WTC11 (cell line): ENCODE measurements around the gene SNRPA. TPM values are rescaled to one million over a fixed set of nuclear protein-coding genes. Genes with fewer than 3 reads are reported as not detected.

Experiments used
- ATAC-seq: fragments of 200-7000 bp; cut with Tn5 transposase; 2 replicates; pipeline ENCODE4 v1.10.0; 2021; ENCODE audit warnings: mild to moderate bottlenecking, moderate library complexity
- CTCF ChIA-PET: fragments of 300-600 bp; sonication (Branson Sonifier 250); formaldehyde crosslinking; loops from one replicate; lab custom pipeline; 2021; ENCODE audit warnings: antibody characterized with exemption; lab: Charles Lee
- POLR2A ChIA-PET: fragments of 350-600 bp; sonication (Branson Sonifier 250); formaldehyde crosslinking; loops from one replicate; lab custom pipeline; 2021; ENCODE audit warnings: antibody characterized with exemption; lab: Charles Lee
- DNase-seq: peaks from one replicate; pipeline ENCODE4 v3.0.0; 2021; ENCODE audit warnings: low spot score
- H3K27ac Mint-ChIP-seq: 2 replicates; pipeline ENCODE4 v1.8.0; 2021; ENCODE audit warnings: mixed read lengths
- H3K27me3 Mint-ChIP-seq: 2 replicates; pipeline ENCODE4 v1.8.0; 2021; ENCODE audit warnings: low read depth, mild to moderate bottlenecking, moderate library complexity, mixed read lengths
- H3K36me3 Mint-ChIP-seq: 2 replicates; pipeline ENCODE4 v1.8.0; 2021; ENCODE audit warnings: mixed read lengths
- H3K4me1 Mint-ChIP-seq: 2 replicates; pipeline ENCODE4 v1.8.0; 2022; ENCODE audit warnings: mixed read lengths
- H3K4me3 Mint-ChIP-seq: 2 replicates; pipeline ENCODE4 v1.8.0; 2021; ENCODE audit warnings: mild to moderate bottlenecking, moderate library complexity, mixed read lengths
- H3K9me3 Mint-ChIP-seq: 2 replicates; pipeline ENCODE4 v1.8.0; 2021; ENCODE audit warnings: mixed read lengths
- ATF1 ChIP-seq: sonication (generic); formaldehyde crosslinking; IDR thresholded peaks from 2 replicates; pipeline ENCODE4 v1.8.1; 2023; ENCODE audit warnings: mild to moderate bottlenecking, moderate library complexity, missing genetic modification reagents
- CREB1 ChIP-seq: sonication (generic); formaldehyde crosslinking; IDR thresholded peaks from 2 replicates; pipeline ENCODE4 v1.8.0; 2023; ENCODE audit warnings: mild to moderate bottlenecking, missing genetic modification reagents
- CREM ChIP-seq: sonication (generic); formaldehyde crosslinking; IDR thresholded peaks from 2 replicates; pipeline ENCODE4 v1.8.1; 2022; ENCODE audit warnings: mild to moderate bottlenecking, missing genetic modification reagents, moderate library complexity
- ETV6 ChIP-seq: sonication (generic); formaldehyde crosslinking; IDR thresholded peaks from 2 replicates; pipeline ENCODE4 v1.8.1; 2022; ENCODE audit warnings: mild to moderate bottlenecking, missing genetic modification reagents
- FOXJ3 ChIP-seq: sonication (generic); formaldehyde crosslinking; IDR thresholded peaks from 2 replicates; pipeline ENCODE4 v1.9.0; 2021; ENCODE audit warnings: missing genetic modification reagents, mild to moderate bottlenecking, borderline replicate concordance
- GABPB1 ChIP-seq: sonication (generic); formaldehyde crosslinking; IDR thresholded peaks from 2 replicates; pipeline ENCODE4 v1.8.1; 2023; ENCODE audit warnings: mild to moderate bottlenecking, missing genetic modification reagents
- JUN ChIP-seq: sonication (generic); formaldehyde crosslinking; IDR thresholded peaks from 2 replicates; pipeline ENCODE4 v1.8.0; 2023; ENCODE audit warnings: mild to moderate bottlenecking, missing genetic modification reagents
- MYBL2 ChIP-seq: sonication (generic); formaldehyde crosslinking; IDR thresholded peaks from 2 replicates; pipeline ENCODE4 v1.8.1; 2023; ENCODE audit warnings: mild to moderate bottlenecking, moderate library complexity, missing genetic modification reagents
- NFE2L1 ChIP-seq: sonication (generic); formaldehyde crosslinking; IDR thresholded peaks from 2 replicates; pipeline ENCODE4 v1.8.1; 2023; ENCODE audit warnings: missing genetic modification reagents
- OVOL2 ChIP-seq: fragments of 250-450 bp; sonication (Bioruptor Pico); IDR thresholded peaks from 2 replicates; pipeline ENCODE4 v1.9.0; 2021; ENCODE audit warnings: mild to moderate bottlenecking, borderline replicate concordance
- PRRX2 ChIP-seq: fragments of 250-450 bp; sonication (Bioruptor Pico); IDR thresholded peaks from 2 replicates; pipeline ENCODE4 v1.8.0; 2021; ENCODE audit warnings: mild to moderate bottlenecking
- SP1 ChIP-seq: sonication (generic); formaldehyde crosslinking; conservative IDR thresholded peaks from 2 replicates; pipeline ENCODE4 v1.8.1; 2022; ENCODE audit warnings: missing genetic modification reagents
- TEAD4 ChIP-seq: sonication (generic); formaldehyde crosslinking; IDR thresholded peaks from 2 replicates; pipeline ENCODE4 v1.8.0; 2022; ENCODE audit warnings: mild to moderate bottlenecking, missing genetic modification reagents
- ZNF121 ChIP-seq: sonication (generic); formaldehyde crosslinking; IDR thresholded peaks from 2 replicates; pipeline ENCODE4 v1.8.0; 2023; ENCODE audit warnings: missing genetic modification reagents
- ZNF219 ChIP-seq: sonication (generic); formaldehyde crosslinking; IDR thresholded peaks from 2 replicates; pipeline ENCODE4 v1.8.0; 2023; ENCODE audit warnings: missing genetic modification reagents, mild to moderate bottlenecking, borderline replicate concordance
- total RNA-seq: library from RNA; stranded (reverse); gene quantifications from 3 replicates; pipeline ENCODE4 v1.2.3, GENCODE V29; 2021
- TF ChIP-seq, protein P1 (sequence below): sonication (generic); formaldehyde crosslinking; IDR thresholded peaks from 2 replicates; pipeline ENCODE4 v1.8.0; 2022; ENCODE audit warnings: mild to moderate bottlenecking, missing genetic modification reagents
- TF ChIP-seq, protein P2 (sequence below): fragments of 250-450 bp; sonication (Bioruptor Pico); IDR thresholded peaks from 2 replicates; pipeline ENCODE4 v1.8.0; 2021; ENCODE audit warnings: mild to moderate bottlenecking
- TF ChIP-seq, protein P3 (sequence below): sonication (generic); formaldehyde crosslinking; IDR thresholded peaks from 2 replicates; pipeline ENCODE4 v1.8.1; 2023; ENCODE audit warnings: mild to moderate bottlenecking, missing genetic modification reagents, borderline replicate concordance
- TF ChIP-seq, protein P4 (sequence below): sonication (generic); formaldehyde crosslinking; IDR thresholded peaks from 2 replicates; pipeline ENCODE4 v1.8.0; 2023; ENCODE audit warnings: missing genetic modification reagents, mild to moderate bottlenecking, borderline replicate concordance
- TF ChIP-seq, protein P5 (sequence below): fragments of 200-600 bp; IDR thresholded peaks from 2 replicates; pipeline ENCODE4 v1.8.0; 2022; ENCODE audit warnings: antibody characterized with exemption

SNRPA gene
- total RNA-seq, 1 experiment from 2014 or later, result 227 TPM

DNA sequence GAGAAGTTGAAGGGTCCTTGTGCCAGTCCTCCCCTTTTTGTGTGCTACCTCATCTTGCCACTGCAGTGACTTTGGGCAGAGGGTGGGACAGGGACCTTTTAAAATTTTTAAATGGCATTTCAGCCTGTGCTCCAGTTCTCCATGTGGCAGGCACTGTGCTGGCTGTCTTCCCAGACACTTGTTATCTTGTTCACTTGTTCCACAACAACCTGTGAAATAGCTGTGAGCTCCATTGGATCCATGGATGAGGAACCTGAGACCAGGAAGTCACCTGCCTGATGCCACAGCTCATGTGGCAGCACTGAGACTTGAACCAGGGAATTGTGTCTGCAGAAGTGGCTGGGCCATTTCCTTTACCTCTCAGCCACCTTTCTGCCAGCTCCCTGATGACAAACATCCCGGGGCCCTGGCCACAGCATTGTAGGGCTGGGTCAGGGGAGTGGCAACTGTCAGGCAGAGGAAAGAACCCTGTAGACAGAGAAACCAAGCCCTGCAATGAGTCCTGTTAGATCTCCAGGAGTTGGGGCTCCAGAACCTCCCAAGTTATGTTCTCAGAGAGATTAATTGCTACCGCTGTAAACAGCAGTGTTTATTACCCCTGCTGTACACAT, 54.4 kb downstream of the SNRPA start:
- ATAC-seq (no peak), DNase-seq (no peak)
- ChIA-PET CTCF (interaction anchor here (0.5 to 4.8 kb wide), 9 partner anchors 14 to 521 kb away, joined by 3 to 71 read pairs (median 8); partner anchors contain the start of genes ACTMAP, AKT2, MIA and RAB4B), POLR2A (interaction anchor here (3.6 kb wide), 1 partner anchor 27 kb away, joined by 25 read pairs; the partner anchor contains the start of gene RAB4B)
- Mint-ChIP-seq H3K9me3 (no peaks in the 10 kb centered on the region), H3K4me3 (no peak overlapping the region), H3K4me1 (peaks cover 76% of the 10 kb centered on the region)
- TF ChIP-seq ZNF219 (CRISPR knock-in tag) (no peak), PRRX2 (CRISPR knock-in tag) (no peak), FOXJ3 (no peak), TEAD4 (no peak), NFE2L1 (no peak), GABPB1 (CRISPR knock-in tag) (no peak), OVOL2 (CRISPR knock-in tag) (no peak), MYBL2 (CRISPR knock-in tag) (no peak), CREM (no peak), ZNF121 (CRISPR knock-in tag) (no peak)
- TF ChIP-seq, protein P1, sequence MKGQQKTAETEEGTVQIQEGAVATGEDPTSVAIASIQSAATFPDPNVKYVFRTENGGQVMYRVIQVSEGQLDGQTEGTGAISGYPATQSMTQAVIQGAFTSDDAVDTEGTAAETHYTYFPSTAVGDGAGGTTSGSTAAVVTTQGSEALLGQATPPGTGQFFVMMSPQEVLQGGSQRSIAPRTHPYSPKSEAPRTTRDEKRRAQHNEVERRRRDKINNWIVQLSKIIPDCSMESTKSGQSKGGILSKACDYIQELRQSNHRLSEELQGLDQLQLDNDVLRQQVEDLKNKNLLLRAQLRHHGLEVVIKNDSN (CRISPR knock-in tag), result no peak
- TF ChIP-seq, protein P2, sequence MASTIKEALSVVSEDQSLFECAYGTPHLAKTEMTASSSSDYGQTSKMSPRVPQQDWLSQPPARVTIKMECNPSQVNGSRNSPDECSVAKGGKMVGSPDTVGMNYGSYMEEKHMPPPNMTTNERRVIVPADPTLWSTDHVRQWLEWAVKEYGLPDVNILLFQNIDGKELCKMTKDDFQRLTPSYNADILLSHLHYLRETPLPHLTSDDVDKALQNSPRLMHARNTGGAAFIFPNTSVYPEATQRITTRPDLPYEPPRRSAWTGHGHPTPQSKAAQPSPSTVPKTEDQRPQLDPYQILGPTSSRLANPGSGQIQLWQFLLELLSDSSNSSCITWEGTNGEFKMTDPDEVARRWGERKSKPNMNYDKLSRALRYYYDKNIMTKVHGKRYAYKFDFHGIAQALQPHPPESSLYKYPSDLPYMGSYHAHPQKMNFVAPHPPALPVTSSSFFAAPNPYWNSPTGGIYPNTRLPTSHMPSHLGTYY (CRISPR knock-in tag), result no peak
- TF ChIP-seq, protein P3, sequence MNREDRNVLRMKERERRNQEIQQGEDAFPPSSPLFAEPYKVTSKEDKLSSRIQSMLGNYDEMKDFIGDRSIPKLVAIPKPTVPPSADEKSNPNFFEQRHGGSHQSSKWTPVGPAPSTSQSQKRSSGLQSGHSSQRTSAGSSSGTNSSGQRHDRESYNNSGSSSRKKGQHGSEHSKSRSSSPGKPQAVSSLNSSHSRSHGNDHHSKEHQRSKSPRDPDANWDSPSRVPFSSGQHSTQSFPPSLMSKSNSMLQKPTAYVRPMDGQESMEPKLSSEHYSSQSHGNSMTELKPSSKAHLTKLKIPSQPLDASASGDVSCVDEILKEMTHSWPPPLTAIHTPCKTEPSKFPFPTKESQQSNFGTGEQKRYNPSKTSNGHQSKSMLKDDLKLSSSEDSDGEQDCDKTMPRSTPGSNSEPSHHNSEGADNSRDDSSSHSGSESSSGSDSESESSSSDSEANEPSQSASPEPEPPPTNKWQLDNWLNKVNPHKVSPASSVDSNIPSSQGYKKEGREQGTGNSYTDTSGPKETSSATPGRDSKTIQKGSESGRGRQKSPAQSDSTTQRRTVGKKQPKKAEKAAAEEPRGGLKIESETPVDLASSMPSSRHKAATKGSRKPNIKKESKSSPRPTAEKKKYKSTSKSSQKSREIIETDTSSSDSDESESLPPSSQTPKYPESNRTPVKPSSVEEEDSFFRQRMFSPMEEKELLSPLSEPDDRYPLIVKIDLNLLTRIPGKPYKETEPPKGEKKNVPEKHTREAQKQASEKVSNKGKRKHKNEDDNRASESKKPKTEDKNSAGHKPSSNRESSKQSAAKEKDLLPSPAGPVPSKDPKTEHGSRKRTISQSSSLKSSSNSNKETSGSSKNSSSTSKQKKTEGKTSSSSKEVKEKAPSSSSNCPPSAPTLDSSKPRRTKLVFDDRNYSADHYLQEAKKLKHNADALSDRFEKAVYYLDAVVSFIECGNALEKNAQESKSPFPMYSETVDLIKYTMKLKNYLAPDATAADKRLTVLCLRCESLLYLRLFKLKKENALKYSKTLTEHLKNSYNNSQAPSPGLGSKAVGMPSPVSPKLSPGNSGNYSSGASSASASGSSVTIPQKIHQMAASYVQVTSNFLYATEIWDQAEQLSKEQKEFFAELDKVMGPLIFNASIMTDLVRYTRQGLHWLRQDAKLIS (CRISPR knock-in tag), result no peak
- TF ChIP-seq, all 79 proteins: peak for 0
- H3K27ac Mint-ChIP-seq, result peak overlapping the region; percentile 95
- H3K27me3 Mint-ChIP-seq, result no peaks in the 10 kb centered on the region; the same call in 1 of the 2 replicates
- H3K36me3 Mint-ChIP-seq, result peaks cover 20% of the 10 kb centered on the region

DNA sequence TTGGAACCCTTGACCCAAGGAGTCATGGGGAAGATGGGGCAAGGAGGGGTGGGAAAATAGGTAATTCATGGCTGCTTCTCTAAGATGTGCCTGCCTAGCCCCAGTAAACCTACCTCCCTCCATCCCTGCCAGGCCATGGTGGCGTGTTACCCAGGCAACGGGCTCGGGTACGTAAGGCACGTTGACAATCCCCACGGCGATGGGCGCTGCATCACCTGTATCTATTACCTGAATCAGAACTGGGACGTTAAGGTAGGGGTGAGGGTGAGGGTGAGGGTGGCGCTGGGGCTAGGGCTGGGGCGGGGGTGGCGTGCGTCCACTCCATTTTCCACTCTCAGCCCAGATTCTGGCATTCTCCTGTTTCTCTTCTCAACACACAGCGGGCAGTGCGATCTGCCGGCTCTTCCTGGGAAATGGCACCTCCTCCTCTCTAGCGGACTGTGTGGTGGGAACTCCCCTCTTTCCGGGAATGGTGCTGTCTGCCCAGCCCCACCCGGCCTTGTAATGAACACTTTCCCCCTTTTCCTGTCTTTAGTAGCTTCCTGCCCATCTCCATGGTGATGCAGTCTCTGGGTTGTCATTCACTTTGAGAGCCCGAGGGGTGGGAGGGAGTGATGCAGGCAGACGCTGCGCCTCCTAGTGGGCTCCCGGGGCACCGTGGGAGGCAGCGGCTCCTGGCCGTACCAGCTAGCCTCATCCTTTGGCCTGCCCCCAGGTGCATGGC, 55.6 kb downstream of the SNRPA start:
- peaks cover 19% of the 10 kb centered on the region for H3K36me3 Mint-ChIP-seq
- peaks cover 73% of the 10 kb centered on the region for H3K4me1 Mint-ChIP-seq
- no peak for TF ChIP-seq ZNF121 (CRISPR knock-in tag)
- TF ChIP-seq, protein P4, sequence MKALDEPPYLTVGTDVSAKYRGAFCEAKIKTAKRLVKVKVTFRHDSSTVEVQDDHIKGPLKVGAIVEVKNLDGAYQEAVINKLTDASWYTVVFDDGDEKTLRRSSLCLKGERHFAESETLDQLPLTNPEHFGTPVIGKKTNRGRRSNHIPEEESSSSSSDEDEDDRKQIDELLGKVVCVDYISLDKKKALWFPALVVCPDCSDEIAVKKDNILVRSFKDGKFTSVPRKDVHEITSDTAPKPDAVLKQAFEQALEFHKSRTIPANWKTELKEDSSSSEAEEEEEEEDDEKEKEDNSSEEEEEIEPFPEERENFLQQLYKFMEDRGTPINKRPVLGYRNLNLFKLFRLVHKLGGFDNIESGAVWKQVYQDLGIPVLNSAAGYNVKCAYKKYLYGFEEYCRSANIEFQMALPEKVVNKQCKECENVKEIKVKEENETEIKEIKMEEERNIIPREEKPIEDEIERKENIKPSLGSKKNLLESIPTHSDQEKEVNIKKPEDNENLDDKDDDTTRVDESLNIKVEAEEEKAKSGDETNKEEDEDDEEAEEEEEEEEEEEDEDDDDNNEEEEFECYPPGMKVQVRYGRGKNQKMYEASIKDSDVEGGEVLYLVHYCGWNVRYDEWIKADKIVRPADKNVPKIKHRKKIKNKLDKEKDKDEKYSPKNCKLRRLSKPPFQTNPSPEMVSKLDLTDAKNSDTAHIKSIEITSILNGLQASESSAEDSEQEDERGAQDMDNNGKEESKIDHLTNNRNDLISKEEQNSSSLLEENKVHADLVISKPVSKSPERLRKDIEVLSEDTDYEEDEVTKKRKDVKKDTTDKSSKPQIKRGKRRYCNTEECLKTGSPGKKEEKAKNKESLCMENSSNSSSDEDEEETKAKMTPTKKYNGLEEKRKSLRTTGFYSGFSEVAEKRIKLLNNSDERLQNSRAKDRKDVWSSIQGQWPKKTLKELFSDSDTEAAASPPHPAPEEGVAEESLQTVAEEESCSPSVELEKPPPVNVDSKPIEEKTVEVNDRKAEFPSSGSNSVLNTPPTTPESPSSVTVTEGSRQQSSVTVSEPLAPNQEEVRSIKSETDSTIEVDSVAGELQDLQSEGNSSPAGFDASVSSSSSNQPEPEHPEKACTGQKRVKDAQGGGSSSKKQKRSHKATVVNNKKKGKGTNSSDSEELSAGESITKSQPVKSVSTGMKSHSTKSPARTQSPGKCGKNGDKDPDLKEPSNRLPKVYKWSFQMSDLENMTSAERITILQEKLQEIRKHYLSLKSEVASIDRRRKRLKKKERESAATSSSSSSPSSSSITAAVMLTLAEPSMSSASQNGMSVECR (CRISPR knock-in tag), result 0 out of 2 replicates have a peak, but pooled peaks have one; percentile 16
- no peak for TF ChIP-seq PRRX2 (CRISPR knock-in tag)
- TF ChIP-seq ATF1, result no peak
- TF ChIP-seq ETV6 (CRISPR knock-in tag), result peak; percentile 54; the same call in 1 of the 2 replicates
- TF ChIP-seq, protein P5, sequence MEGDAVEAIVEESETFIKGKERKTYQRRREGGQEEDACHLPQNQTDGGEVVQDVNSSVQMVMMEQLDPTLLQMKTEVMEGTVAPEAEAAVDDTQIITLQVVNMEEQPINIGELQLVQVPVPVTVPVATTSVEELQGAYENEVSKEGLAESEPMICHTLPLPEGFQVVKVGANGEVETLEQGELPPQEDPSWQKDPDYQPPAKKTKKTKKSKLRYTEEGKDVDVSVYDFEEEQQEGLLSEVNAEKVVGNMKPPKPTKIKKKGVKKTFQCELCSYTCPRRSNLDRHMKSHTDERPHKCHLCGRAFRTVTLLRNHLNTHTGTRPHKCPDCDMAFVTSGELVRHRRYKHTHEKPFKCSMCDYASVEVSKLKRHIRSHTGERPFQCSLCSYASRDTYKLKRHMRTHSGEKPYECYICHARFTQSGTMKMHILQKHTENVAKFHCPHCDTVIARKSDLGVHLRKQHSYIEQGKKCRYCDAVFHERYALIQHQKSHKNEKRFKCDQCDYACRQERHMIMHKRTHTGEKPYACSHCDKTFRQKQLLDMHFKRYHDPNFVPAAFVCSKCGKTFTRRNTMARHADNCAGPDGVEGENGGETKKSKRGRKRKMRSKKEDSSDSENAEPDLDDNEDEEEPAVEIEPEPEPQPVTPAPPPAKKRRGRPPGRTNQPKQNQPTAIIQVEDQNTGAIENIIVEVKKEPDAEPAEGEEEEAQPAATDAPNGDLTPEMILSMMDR, result peak; percentile 77
- TF ChIP-seq CREB1, result no peak
- peak; percentile 54 for TF ChIP-seq SP1
- no peak for TF ChIP-seq JUN (CRISPR knock-in tag)

More for the DNA sequence above, 55.6 kb downstream of the SNRPA start:
- H3K9me3 Mint-ChIP-seq, result no peaks in the 10 kb centered on the region
- H3K4me3 Mint-ChIP-seq, result peak overlapping the region; percentile 39
- ATAC-seq (peak; percentile 60), DNase-seq (peak; percentile 96)
- ChIA-PET POLR2A (interaction anchor here (1.0 to 3.6 kb wide), 5 partner anchors 8 to 56 kb away, joined by 3 to 25 read pairs (median 15); partner anchors contain the start of genes ACTMAP, EGLN2, RAB4B and SNRPA), CTCF (interaction anchor here (0.5 to 4.8 kb wide), 44 partner anchors 9 to 522 kb away, joined by 3 to 71 read pairs (median 5); partner anchors contain the start of genes ACTMAP, AKT2, BLVRB and COQ8B)
- H3K27me3 Mint-ChIP-seq, result no peaks in the 10 kb centered on the region; the same call in 1 of the 2 replicates
- peak overlapping the region; percentile 85 for H3K27ac Mint-ChIP-seq
